Panc1 (cell line): ENCODE measurements around the gene NPAS2. TPM values are rescaled to one million over a fixed set of nuclear protein-coding genes. Genes with fewer than 3 reads are reported as not detected.

ENCODE experiments used
- ATAC-seq: fragments of 200-7000 bp; cut with Tn5 transposase; 2 replicates; pipeline ENCODE4 v1.9.1; 2020; ENCODE audit warnings: mild to moderate bottlenecking, moderate library complexity
- BruUV-seq: library from RNA; stranded (reverse); fragments of 400-500 nt; replicated peaks from 2 replicates; lab custom pipeline; 2021; lab: Mats Ljungman, UMichigan
- CTCF ChIA-PET: fragments of 300-600 bp; sonication (Branson Sonifier 250); formaldehyde crosslinking; loops from one replicate; lab custom pipeline; 2022; ENCODE audit warnings: antibody characterized with exemption; lab: Charles Lee
- POLR2A ChIA-PET: fragments of 300-600 bp; sonication (Branson Sonifier 250); formaldehyde crosslinking; loops from one replicate; lab custom pipeline; 2022; ENCODE audit warnings: antibody characterized with exemption; lab: Charles Lee
- DNase-seq: peaks from one replicate; pipeline ENCODE4 v3.0.0-alpha.2; 2010; ENCODE audit warnings: low read depth, low spot score
- H3K27ac ChIP-seq: 2 replicates; pipeline ENCODE4 v1.5.1; 2011; ENCODE audit warnings: mild to moderate bottlenecking, low read length, inconsistent platforms
- H3K27me3 ChIP-seq: fragments of 200-500 bp; sonication (Bioruptor generic); 2 replicates; pipeline ENCODE4 v1.6.0; 2014; ENCODE audit warnings: low read length, inconsistent platforms; ENCODE audit not compliant: control insufficient read depth, insufficient read depth
- H3K36me3 ChIP-seq: fragments of 200-500 bp; sonication (Bioruptor generic); 2 replicates; pipeline ENCODE4 v1.5.1; 2014; ENCODE audit warnings: inconsistent platforms, mild to moderate bottlenecking, low read length, moderate library complexity; ENCODE audit not compliant: control insufficient read depth, insufficient read depth
- H3K4me1 ChIP-seq: 2 replicates; pipeline ENCODE4 v1.5.1; 2011; ENCODE audit warnings: inconsistent platforms, mild to moderate bottlenecking, low read length, moderate library complexity; ENCODE audit not compliant: control insufficient read depth, insufficient read depth
- H3K4me3 ChIP-seq, 2 experiments: 2 replicates each; pipeline ENCODE4 v1.5.1; 2011 to 2012; ENCODE audit warnings: low read depth in 2 of 2, low read length in 2 of 2, mild to moderate bottlenecking in 2 of 2, inconsistent platforms in 1 of 2, moderate library complexity in 1 of 2
- H3K9me3 ChIP-seq: fragments of 200-500 bp; sonication (Bioruptor generic); 2 replicates; pipeline ENCODE4 v1.5.1; 2014; ENCODE audit warnings: low read depth, mild to moderate bottlenecking, inconsistent platforms, low read length, moderate library complexity; ENCODE audit not compliant: control insufficient read depth, insufficient read depth
- POLR2AphosphoS5 ChIP-seq: IDR thresholded peaks from 2 replicates; pipeline ENCODE4 v1.6.1; 2012; ENCODE audit warnings: mild to moderate bottlenecking, low read depth, low read length, moderate library complexity
- SIN3A ChIP-seq: IDR thresholded peaks from 2 replicates; pipeline ENCODE4 v1.6.1; 2012; ENCODE audit warnings: low read depth, mild to moderate bottlenecking, low read length, moderate library complexity, borderline replicate concordance; ENCODE audit not compliant: insufficient read depth
- TCF7L2 ChIP-seq: IDR thresholded peaks from 2 replicates; pipeline ENCODE4 v1.6.1; 2011; ENCODE audit warnings: mild to moderate bottlenecking, low read depth, low read length, inconsistent platforms
- in situ Hi-C: cut with HindIII; loops from 2 replicates; pipeline ENCODE4 v1.10.0; 2016; ENCODE audit warnings: low sequenced_read_pairs, low pct_unique_long_range_greater_than_20kb
- intact Hi-C: fragments of 100-400 bp; cut with micrococcal nuclease; formaldehyde crosslinking; loops from one replicate; pipeline ENCODE4 v1.10.0; 2022; ENCODE audit not compliant: unreplicated experiment
- total RNA-seq: library from RNA; stranded (reverse); gene quantifications from one replicate; pipeline ENCODE4 v1.2.1, GENCODE V29; 2021; ENCODE audit not compliant: unreplicated experiment
- TF ChIP-seq, protein P1 (sequence below): fragments of 450-650 bp; IDR thresholded peaks from 2 replicates; pipeline ENCODE4 v1.5.1; 2017; ENCODE audit warnings: mild to moderate bottlenecking
- TF ChIP-seq, protein P2 (sequence below), 2 experiments: IDR thresholded peaks; 2 replicates each; pipeline ENCODE4 v1.6.1; 2011 to 2012; ENCODE audit warnings: low read depth in 2 of 2, control low read depth in 1 of 2, low read length in 1 of 2, mild to moderate bottlenecking in 1 of 2, moderate library complexity in 1 of 2; ENCODE audit not compliant: insufficient read depth in 1 of 2

NPAS2 gene
- total RNA-seq, 1 experiment from 2014 or later = 72.8 TPM

DNA sequence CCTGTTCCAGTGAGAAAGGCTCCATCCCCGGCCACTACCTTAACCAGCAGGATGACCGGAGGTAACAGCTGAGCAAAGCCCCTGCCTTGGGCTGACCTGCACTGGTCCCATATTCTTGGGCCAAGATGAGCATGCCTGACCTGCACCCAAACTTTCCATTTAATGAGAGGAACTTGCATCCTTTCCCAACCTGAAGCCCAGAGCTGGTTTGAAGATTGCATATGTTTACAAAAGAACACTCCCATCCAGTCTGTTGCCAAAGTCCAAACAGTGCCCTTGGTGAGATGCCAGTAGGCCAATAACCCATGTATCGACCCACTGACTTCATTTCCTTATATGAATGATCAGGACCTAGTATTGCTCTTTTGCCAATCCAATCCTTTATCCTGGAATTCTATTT, 5.5 kb upstream of the NPAS2 start:
- BruUV-seq = no TSS peak
- Histone ChIP-seq H3K4me1 (peaks cover 7% of the 10 kb centered on the region; the same call in 1 of the 2 replicates), H3K4me3 (no peak overlapping the region), H3K36me3 (no peaks in the 10 kb centered on the region), H3K27ac (no peak overlapping the region), H3K9me3 (no peaks in the 10 kb centered on the region), H3K27me3 (no peaks in the 10 kb centered on the region)
- intact Hi-C loops (no loop called here), in situ Hi-C loops (no loop called here)
- TF ChIP-seq, protein P1, sequence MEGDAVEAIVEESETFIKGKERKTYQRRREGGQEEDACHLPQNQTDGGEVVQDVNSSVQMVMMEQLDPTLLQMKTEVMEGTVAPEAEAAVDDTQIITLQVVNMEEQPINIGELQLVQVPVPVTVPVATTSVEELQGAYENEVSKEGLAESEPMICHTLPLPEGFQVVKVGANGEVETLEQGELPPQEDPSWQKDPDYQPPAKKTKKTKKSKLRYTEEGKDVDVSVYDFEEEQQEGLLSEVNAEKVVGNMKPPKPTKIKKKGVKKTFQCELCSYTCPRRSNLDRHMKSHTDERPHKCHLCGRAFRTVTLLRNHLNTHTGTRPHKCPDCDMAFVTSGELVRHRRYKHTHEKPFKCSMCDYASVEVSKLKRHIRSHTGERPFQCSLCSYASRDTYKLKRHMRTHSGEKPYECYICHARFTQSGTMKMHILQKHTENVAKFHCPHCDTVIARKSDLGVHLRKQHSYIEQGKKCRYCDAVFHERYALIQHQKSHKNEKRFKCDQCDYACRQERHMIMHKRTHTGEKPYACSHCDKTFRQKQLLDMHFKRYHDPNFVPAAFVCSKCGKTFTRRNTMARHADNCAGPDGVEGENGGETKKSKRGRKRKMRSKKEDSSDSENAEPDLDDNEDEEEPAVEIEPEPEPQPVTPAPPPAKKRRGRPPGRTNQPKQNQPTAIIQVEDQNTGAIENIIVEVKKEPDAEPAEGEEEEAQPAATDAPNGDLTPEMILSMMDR = no peak
- TF ChIP-seq POLR2AphosphoS5 = no peak
- TF ChIP-seq TCF7L2 = no peak
- TF ChIP-seq, protein P2, sequence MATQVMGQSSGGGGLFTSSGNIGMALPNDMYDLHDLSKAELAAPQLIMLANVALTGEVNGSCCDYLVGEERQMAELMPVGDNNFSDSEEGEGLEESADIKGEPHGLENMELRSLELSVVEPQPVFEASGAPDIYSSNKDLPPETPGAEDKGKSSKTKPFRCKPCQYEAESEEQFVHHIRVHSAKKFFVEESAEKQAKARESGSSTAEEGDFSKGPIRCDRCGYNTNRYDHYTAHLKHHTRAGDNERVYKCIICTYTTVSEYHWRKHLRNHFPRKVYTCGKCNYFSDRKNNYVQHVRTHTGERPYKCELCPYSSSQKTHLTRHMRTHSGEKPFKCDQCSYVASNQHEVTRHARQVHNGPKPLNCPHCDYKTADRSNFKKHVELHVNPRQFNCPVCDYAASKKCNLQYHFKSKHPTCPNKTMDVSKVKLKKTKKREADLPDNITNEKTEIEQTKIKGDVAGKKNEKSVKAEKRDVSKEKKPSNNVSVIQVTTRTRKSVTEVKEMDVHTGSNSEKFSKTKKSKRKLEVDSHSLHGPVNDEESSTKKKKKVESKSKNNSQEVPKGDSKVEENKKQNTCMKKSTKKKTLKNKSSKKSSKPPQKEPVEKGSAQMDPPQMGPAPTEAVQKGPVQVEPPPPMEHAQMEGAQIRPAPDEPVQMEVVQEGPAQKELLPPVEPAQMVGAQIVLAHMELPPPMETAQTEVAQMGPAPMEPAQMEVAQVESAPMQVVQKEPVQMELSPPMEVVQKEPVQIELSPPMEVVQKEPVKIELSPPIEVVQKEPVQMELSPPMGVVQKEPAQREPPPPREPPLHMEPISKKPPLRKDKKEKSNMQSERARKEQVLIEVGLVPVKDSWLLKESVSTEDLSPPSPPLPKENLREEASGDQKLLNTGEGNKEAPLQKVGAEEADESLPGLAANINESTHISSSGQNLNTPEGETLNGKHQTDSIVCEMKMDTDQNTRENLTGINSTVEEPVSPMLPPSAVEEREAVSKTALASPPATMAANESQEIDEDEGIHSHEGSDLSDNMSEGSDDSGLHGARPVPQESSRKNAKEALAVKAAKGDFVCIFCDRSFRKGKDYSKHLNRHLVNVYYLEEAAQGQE (IDR thresholded peaks at IDR 0.05; ENCODE audit: insufficient read depth in 1 of 2, low read depth in 2 of 2, low read length in 1 of 2) = no peak
- no peak for TF ChIP-seq SIN3A
- DNase-seq = no peak
- CTCF ChIA-PET = interaction anchor here (0.6 kb wide), 1 partner anchor 62 kb away, joined by 4 read pairs; no protein-coding TSS in a partner anchor
- no peak for ATAC-seq
- POLR2A ChIA-PET = no interaction called here

DNA sequence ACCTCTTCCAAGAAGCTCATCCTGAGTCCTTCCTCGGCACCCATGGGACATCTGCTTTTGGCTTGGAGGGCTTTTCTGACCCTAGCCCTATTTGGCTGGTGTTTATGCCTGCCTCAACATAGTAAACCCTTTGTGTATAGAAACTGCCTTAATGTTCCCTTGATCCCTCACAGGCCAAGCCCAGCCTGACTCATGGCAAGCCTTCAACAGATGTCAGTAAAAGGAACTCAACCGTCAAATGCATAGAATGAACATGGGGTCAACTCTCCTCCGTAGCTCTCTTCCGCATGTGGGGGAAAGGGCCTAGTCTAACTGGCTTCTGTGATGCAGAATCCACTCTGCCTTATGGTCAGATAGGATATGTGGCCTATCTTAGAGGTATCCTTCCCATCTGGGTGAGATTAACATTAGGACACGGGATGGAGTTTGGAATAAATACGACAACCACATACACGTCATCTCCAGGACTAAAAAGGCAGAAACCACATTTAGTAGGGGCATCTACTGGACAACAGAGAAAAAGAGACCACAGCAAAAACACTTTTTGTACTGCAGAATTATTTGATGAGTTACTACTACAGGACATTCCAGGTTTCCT, 2.5 kb upstream of the NPAS2 start:
- Histone ChIP-seq H3K36me3 (no peaks in the 10 kb centered on the region), H3K4me1 (peaks cover 13% of the 10 kb centered on the region), H3K9me3 (no peaks in the 10 kb centered on the region), H3K27ac (peak overlapping the region; percentile 77), H3K27me3 (no peaks in the 10 kb centered on the region), H3K4me3 (peak overlapping the region in 1 of 2 experiments; percentile 5; a peak in 2 of 4 replicates)
- TF ChIP-seq, protein P1 = no peak
- TF ChIP-seq SIN3A = no peak
- TF ChIP-seq POLR2AphosphoS5 = no peak
- no peak for TF ChIP-seq TCF7L2
- TF ChIP-seq, protein P2 (IDR thresholded peaks at IDR 0.05; ENCODE audit: insufficient read depth in 1 of 2, low read depth in 2 of 2, low read length in 1 of 2) = no peak
- CTCF ChIA-PET = interaction anchor here (0.6 kb wide), 1 partner anchor 198 kb away, joined by 3 read pairs; no protein-coding TSS in a partner anchor
- in situ Hi-C loops = no loop called here
- intact Hi-C loops = loop anchor here (5.0 kb wide), 1 partner anchor 205 kb away; no protein-coding TSS in a partner anchor
- POLR2A ChIA-PET = no interaction called here
- no peak for ATAC-seq
- no peak for DNase-seq
- no TSS peak for BruUV-seq
